ENCODE results near the gene MYLK2.

Gene MYLK2

DNA sequence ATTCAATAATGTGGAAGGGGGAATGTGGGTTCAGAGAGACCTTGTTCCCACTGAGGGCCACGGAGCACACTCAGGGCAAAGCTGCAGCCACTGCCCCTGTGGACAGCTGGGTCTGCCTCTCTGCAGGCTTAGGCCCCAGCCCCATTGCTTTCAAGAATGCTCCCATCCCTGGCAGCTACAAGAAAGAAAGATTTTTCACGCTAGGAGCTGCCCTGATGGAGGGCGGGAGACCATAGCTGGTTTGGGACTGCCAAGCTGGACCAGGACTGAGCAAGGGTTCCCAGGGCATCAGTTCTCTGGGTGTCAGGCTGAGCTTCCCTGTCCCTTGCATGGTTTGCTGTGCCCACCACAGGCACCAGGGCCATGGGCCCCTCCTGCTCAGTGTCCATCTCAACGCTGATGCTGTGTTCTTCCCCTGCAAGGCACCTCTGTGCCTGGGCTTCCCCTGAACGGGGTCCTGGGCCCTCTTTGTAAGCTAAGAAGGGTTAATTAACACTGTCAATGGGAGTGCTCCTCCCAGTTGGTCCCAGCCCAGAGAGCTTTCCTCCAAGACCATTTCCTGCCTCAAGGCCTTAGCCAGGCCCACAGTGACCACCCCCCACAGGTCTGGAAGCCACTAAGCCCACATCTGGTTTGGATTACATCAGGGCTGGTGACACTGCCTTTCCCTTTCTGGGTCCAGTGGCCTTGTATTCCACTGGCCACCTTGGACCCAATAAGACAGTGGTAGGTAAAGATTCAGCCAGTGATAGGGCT, 17.9 kb downstream of the MYLK2 start:
- no peak for DNase-seq

DNA sequence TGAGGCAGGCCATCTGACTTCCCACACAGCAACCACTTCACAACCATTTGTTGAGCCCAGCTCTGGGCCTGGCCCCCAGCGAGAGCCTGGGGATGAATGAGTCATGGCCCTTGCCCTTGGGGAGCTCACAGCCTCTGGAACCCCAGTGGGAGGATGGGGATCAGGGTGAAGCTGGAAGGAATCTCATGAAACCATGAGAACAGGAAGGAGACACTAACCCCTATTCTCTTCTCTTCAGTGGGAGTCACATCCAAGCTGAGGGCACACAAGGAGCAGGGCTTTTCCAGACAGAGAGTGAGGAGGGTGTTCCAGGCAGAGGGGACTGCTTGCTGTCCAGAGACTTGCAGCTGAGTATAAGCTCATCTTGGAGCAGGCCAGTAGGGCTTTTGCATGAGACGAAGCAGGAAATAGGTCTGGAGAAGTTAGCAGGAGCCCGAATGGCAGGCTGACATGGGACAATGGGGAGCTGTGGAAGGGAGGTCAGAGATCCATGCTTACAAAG, 18.8 kb downstream of the MYLK2 start:
- no peak for DNase-seq

DNA sequence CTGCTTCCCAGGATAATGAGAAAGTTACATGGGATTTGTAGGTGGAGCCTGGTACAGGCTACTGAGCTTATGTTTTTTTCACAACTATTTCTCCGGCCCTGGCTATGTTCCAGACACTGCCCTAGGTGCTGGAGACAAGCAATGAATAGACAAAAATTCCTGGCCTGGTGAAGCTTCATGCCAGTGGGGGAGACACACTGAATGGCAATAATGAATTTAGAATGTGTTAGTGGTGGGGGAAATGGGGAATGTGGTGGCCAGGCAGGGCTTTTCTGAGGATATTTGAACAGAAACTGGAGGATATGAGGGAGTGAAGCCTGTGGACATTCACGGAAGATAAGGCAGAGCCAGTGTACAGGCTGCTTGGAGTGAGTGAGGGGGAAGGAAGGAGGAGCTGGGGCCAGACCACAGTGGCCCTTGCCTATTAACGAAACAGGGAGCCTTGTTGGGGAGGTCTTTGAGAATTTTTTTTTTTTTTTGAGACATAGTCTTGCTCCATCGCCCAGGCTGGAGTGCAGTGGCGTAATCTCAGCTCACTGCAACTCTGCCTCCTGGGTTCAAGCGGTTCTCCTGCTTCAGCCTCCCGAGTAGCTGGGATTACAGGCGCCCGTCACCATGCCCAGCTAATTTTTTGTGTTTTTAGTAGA, 19.6 kb downstream of the MYLK2 start:
- no peak for DNase-seq

DNA sequence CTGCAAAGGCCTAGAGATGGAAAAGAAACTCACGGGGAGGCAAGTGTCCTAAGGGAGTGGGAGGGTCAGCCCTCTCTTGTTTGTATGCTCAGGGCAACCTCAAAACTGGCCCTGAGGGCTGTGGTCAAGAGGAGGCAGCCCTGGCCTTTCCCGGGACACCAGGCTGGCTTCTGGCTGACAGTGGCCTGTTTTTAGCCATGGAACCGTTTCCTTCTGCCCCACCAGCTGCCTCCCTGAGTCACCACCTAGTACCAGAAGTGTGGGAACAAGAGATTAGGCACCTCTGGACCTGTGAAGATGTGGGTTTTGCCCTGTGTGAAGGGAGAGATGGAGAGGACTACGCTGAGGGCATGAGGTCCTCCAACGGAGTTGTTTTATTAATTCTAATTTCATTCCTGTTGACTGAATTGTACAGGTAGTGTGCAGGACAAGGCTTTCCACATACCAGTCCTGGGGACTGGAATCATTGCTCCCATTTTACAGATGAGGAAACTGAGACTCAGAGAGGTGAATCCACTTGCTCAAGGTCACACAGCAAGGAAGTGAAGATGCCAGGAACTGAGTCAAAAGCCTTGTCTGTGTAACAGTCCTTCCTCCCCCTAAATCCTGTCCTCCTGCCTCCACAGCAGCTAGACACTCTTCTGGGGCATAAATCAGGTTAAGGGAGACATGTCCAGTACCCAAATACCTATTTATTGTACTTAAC, 20.8 kb downstream of the MYLK2 start:
- no peak for DNase-seq

DNA sequence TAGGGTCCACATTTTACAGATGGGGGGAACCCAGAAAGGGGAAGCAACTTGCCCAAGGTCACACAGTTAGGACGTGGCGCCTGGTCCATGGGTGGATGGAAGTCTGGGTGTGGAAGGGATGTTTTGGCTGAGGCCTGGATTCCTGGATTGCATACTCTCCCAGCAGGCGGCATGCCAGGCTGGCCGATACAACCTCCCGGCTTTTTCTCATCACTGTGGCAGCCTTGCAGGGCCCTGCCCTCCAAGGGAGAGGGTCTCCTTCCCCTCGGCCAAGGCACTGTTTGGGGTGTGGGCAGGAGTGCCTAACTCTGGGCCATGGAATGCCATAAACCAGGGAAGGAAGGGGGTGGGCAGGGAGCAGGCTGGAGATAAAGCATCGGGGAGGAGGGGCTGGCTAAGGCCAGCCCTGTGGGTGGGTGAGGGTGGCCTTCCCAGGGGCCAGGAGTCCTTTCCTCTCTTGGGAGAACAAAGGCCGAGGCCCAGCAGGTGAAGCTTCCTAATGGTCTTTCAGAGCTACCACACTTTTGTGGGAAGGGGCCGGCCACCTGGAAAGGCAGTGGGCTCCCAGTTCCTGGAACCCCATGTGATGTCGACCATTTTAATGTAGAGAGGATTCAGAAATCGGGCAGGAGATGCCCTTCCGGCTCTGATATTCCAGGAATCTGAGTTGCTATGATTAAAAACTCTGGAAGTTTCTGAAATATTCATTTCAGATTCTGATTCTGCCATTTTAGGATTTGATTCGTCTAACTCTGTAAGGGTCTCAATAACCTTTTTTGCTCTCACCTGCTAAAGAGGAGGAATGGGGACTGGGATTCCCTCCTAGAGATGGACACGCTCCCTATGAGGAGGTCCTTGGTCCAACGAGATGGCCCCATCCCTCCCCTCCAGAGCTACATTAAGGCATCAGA, 22.0 kb downstream of the MYLK2 start:
- no peak for DNase-seq

DNA sequence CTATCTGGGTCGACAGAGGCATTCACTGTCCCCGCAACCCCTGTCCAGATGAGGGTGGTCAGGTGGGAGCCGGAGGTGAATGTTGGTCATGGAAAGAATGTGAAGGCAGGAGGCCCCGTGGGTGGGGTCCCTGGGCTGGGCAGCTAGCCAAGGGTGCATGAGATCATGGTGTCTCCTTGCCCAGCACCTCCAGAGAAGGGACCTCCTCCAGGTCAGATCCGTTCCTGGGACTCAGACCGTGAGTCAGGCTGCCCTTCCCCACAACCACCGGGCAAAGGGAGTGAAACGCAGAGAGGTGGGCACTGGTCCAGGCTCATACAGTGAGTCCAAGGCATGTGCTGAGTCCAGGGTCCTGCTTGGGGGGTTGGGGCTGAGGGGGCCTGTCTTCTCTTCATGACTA, 22.8 kb downstream of the MYLK2 start:
- DNase-seq, result no peak

DNA sequence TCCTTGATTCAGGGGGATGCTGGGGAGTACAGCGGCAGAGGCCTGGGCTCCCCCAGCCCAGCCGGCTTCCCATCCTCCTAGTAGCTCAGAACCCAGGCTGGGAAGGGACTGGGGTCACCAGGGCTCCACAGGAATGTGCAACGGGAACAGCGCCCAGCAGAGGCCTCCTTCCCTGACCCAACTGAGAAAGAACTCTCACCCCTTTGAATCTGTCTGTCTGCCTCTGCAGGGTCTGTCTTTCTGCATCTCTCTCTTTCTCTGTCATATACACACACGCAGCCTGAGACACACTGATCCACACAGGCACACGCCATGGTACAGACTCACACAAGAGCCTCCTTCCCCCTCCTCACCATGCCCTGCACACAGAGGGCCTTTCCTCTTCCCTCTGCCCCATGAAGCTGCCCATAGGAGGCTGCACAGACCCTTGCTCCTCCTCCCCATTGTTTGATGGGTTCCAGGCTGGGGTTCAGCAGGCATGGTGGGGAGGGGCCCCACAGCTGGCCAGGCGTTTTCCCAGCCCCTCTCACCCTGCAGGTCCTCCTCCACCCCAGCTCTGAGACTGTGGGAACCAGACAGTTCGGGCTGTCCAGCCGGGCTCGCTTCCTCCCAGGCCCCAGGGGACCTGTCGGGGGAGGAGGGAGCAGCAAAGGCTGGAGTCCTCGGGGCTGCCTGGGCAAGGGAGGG, 23.5 kb downstream of the MYLK2 start:
- no peak for DNase-seq

DNA sequence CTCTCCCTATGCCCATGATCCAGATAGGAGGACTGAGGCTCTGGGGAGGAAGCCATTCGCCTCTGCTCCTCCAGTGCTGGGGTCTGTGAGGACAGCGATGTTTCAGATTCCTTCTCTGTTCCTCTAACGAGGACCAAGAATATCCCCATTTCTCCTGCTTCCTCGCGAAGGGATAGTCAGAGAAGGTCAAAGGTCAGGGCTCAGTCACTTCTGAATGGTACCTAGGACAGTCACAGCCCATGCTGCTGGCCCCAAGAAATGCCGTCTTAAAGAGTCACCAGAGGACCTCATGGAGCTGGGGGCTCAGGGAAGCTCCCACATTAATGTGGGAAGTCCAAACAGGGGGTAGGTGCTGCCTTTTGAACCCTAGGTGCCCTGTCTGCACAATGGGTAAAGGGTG, 24.1 kb downstream of the MYLK2 start:
- no peak for DNase-seq

DNA sequence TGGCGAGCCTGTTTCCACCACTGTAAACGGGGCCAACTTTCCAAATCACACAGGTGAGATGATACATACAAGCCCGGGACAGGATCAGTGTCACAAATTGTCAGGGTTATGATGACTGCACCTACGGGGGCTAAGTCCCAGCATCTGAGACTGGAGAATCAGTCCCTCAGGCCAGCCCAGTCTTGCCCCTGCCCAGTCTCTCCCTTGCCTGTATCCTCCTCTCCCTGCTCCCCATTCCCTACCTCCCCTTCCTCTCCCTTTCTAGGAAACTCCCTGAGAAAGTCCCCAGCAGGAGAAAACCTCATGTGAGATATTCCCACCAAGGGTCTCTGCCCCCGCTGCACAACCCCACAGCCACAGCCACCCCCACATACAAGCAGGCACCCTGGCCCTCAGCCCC, 24.7 kb downstream of the MYLK2 start:
- DNase-seq, result no peak

DNA sequence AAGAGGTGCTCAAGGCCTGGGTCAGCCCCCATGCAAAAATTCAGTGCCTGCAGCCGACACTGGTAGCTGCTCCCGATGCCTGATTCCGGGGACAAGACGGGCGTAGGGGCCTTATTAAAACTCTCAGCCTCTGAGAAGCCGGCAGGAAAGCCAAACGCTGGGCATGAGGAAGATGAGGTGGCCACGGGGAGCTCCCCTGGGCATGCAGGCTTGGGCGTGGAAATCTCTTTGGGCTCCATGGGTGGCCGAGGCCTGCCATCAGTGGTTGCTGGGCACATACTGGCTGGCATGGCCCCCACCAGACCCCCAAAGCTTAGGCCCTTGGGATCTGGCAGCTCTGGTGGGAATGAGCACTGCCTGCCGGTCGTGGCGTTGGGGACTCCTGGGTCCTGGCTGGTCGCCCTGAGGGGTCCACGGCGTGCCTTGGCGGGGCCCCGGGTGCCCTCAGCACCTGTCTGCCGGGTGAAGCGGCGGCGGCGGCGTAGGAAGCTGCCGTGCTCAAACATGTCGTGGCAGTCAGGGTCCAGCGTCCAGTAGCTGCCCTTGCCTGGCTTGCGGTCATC, 25.7 kb downstream of the MYLK2 start:
- DNase-seq, result no peak

DNA sequence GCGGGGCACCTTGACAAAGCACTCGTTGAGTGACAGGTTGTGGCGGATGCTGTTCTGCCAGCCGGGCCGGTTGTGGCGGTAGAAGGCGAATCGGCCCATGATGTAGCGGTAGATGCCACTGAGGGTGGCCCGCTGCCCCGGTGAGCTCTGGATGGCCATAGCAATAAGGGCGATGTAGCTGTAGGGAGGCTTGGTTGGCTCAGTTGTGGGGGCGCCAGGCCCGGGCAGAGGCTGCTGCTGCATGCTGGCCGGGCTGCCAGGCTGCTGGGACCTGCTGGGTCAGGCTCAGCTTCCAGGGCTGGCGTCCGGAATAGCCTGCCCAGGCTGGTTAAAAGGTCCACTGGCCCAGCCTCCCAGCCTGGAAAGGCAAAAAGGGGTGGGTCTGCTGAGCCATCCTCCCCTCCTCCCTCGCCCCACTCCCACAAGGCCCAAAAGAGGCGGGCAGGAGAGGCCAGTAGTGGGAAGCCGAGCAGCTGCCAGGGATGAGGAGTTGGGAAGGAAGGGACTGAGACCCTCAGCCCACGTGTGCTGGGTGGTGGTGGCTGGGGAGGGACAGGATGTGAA, 26.2 kb downstream of the MYLK2 start, which contains the start of gene FOXS1:
TSS of gene FOXS1 (minus strand) at position 305 of the 564 bp plus-strand sequence. CDS start at position 243, 62 bp downstream.
- DNase-seq, result no peak

DNA sequence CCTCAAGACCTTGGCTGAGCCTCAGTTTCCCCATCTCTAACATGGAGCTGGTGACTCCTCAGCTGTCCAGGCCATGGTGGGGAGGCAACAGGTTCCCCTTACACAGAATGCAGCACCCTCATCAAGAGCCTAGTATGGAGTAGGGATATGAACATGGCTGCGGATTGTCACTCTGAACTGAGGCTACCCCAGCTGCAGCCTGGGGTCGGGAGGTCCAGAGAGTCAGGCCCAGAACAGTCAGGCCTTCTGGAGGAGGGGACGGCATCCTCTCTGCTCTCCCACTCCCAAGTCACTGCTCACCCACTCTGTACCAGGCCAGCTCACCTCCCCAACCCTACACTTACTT, 27.6 kb downstream of the MYLK2 start:
- DNase-seq, result no peak

DNA sequence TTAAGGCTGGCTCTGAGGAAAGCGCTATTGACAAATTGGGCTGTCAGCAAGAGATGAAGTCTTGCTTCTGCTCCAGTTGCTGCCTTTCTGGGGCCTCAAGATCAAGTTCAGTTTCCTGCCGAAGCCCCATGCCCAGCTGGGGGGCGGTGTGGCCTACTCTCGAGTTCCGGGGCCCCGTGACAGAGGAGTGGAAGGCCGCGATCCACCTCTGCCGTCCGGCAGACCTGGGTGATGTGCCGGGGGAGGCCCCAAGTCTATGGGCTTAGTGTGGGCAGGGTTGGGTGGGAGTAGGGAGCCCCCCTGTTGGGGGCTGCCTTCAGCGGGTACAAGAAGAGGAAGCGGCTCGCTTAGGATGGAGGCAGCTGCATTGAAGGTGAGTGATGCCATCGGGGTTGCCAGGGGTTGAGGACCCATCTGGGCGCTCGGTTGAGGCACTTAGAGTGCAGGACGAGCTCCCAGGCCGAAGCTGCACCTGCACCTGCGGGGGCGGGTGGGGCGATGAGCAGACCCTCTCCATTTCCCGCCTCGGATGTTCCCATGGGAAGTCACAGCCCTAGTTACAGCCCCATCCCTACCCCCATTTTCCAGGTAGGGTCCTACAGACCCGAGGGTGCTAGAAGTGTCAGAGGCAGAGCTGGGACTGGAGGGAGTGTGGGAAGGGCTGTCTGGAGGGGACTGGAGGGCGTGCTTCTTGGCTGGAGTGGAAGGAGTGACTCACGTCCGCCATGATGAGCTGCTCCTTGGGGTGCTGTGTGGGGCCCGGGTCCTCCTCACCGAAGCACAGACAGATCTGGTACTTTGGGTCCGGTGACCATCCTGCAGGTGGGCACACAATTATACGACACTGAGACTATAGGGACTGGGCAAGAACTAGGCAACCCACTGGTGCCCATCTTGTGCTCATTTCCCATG, 29.2 kb downstream of the MYLK2 start:
- DNase-seq, result no peak

DNA sequence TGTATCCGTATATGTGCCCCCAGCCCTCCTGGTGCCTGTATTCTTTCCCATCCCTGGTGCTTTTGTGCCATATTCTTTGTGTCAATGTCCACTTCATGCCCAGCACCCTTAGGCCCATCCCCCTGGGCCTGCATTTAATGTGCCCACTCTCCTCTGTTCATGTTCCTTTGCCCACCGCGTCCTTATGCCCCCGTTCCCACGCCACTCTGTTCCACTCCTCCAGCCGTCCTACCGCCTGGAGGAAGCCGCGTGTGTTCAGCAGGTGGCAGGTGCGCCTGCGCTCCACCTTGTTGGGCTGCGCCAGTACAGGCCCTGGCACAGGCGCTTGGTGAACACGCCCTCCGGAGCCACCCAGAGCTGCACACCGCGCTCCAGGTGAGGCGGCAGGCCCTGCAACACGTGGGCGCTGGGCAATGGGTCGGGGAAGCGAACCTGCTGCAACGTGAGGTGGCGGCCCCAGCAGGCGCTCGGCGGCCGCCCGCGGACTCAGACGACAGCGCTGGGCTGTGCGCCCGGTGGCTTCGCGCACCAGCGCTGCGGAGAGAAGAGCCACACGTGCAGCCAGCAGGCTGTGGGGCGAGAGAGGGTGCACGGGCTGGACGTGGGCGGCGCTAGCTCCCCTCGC, 30.3 kb downstream of the MYLK2 start:
- no peak for DNase-seq

DNA sequence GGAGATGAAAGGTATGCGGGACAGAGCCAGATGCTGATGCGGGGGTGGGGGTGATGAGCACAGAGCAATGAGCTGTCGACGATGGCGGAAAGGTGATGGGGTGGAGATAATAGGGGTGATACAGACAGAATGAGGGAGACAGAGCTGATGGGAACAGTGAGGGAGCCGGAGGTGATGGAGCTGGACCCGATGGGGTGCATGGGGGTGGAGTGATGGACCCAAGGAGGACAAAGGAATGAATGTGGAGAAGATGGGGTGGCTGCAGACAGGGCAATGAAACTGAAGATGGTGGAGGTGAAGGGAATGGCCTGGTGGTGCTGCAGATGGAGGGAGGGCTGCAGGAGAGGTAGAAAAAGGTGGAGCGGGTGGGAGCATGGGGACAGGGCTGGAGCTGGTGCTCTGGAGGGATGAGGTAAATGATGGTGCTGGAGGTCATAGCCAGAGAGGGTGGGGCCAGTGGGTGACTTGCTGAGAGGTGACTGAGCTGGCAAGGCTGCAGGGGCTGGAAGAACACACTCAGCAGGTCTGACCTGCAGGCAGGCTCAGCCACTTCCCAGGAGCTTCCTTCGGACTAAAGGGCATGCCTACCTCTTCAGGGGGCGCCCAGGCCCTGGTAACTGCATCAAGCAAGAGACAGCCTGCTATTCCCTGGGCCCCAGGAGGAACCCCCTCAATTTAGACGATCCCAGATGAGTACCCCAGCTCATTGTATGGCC, 32.2 kb downstream of the MYLK2 start:
- DNase-seq, result no peak

DNA sequence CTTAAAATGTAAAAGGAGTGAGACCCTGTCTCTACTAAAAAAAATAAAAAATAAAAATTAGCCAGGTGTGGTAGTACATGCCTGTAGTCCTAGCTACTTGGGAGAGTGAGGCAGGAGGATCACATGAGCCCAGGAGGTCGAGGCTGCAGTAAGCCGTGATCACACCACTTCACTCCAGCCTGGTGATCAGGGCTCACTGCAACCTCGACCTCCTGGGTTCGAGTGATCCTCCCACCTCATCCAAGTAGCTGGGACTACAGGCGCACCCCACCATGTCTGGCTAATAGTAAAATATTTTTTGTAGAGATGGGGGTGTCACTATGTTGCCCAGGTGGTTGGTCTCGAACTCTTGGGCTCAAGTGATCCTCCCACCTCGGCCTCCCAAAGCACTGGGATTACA, 34.3 kb downstream of the MYLK2 start:
- no peak for DNase-seq

DNA sequence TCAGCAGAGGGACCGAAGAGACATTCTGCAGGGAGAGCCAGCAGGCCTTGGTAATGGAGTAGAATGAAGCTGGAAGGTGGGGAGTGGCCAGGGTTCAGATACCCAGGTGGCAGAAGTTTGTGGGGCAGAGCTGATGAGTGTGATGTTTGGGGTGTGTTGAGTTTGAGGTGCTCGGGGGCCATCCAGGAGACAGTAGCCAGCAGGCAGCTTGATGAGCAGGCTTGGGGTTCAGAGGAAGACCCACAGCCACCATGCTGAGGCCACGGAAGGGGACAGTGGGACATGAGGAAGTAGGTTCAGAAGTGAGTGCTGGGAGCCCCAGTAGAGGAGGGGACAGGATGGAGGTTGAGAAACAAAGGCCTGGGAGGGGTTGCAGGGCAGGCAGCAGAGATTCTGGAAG, 37.4 kb downstream of the MYLK2 start:
- DNase-seq, result no peak

DNA sequence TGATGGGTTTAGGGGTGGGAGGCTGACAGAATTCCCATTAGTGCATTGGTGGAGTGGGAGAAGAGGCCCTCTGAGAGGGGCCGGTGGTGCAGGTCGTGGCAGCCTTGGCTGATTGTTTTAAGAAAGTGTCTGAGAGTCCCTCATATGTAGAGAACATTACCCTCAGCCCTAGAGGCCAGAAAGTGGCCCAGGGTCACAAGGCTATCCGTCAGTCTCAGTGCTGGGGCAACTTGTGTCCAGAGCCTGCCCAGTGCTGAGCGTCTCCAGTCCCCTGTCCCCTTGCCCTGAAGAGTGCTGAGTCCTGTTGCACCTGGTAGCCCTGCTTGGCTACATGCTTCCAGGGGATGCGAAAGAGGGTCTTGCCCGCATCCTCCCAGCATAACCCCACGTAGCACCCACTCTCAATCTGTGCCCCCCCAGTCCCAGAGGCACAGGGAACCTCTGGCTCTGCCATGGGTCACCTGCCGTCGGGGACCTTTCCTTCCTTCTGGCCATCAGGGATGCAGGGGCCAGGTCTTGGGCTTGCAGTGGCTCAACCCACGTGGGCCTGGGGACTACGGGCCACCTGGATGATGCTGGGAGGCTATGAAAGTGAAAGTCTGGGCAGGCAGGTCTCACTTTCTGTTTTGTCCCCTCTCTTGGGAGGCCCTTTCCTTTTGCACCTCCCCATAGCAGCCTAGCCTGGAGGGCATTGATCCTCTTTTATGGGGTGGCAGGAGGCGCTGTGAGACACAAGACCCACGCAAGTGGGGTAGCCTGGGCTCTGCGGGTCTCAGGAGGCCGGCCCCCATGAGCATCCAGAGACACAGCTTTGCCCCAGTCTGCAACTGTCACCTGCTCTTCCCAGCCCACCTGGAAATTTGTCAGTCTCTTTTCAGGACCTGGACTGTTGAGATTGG, 39.0 kb downstream of the MYLK2 start:
- DNase-seq, result no peak

Data from NCI-H1436 treated with DMSO at 0.1 percent for 48 hours (cell line).